T-helper 1 cell treated with Interleukin-12 subunit alpha and Interleukin-12 subunit beta and Interleukin-4 antibody, amounts not matched to agents 30 μg/mL and 1 μg/mL, for 36 hours (primary cell): ENCODE results near the gene TOE1.
A peak's percentile ranks its signal among the peaks of the same experiment; 100 is the strongest.

Experiments
- H3K27ac Mint-ChIP-seq: one replicate; pipeline ENCODE4 v1.8.0; 2021; ENCODE audit warnings: mild to moderate bottlenecking, mixed read lengths
- H3K27me3 Mint-ChIP-seq: one replicate; pipeline ENCODE4 v1.8.0; 2021; ENCODE audit warnings: low read depth, mixed read lengths
- H3K36me3 Mint-ChIP-seq: one replicate; pipeline ENCODE4 v1.8.0; 2021; ENCODE audit warnings: low read depth, mixed read lengths
- H3K4me1 Mint-ChIP-seq: one replicate; pipeline ENCODE4 v1.8.0; 2021; ENCODE audit warnings: low read depth, mixed read lengths
- H3K4me3 Mint-ChIP-seq: one replicate; pipeline ENCODE4 v1.8.0; 2021; ENCODE audit warnings: mild to moderate bottlenecking, moderate library complexity, mixed read lengths
- H3K9me3 Mint-ChIP-seq: one replicate; pipeline ENCODE4 v1.8.0; 2021; ENCODE audit warnings: mixed read lengths

TOE1 gene

DNA sequence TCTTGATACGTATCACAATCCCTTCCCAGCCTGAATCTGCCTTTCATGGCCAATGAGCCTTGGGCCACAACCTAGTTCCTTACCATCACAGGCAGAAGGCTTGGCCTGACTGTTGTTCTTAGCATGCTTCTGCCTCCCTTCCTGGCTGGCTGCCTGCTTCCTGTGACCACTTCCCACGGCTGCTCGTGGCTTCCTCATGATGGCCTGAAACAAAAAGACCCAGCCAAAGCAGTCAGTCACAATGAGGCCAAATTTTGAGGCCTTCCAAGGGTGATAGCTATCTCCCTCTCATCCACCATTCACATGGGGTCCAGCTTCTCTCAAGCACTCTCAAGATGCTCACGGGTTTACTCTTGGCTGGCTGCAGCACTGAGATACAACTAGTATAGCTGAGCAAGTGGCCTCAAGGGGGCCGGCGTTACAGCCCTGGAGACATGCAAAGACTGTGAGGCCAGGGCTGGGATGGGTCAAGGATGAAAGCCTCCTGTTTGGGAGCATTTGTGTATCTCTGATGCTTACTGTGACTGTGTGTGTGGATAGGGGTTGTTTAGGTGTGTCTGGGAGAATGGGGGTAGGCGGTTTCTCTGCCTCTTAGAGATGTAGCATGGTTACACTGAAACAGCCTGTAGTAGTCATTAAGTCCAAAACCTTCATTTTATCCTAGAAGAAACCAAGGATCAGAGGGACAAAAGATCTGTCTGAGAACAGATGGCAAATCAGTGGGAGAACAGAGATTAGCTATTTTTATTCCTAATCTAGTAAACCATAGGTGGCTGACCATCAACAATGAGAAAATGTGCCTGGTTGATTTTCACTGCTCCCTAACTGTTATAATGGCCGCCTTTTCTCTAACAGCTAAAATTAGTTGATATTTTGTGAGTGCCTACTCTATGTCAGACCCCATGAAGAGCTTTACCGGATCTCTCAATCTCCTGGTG is 5.4 kb upstream of the TOE1 start:
- H3K27me3 Mint-ChIP-seq, result no peaks in the 10 kb centered on the region
- H3K36me3 Mint-ChIP-seq, result peaks cover 18% of the 10 kb centered on the region
- H3K4me1 Mint-ChIP-seq, result peaks cover 33% of the 10 kb centered on the region
- H3K9me3 Mint-ChIP-seq, result no peaks in the 10 kb centered on the region
- H3K4me3 Mint-ChIP-seq, result no peak overlapping the region
- H3K27ac Mint-ChIP-seq, result peak overlapping the region; percentile 65

DNA sequence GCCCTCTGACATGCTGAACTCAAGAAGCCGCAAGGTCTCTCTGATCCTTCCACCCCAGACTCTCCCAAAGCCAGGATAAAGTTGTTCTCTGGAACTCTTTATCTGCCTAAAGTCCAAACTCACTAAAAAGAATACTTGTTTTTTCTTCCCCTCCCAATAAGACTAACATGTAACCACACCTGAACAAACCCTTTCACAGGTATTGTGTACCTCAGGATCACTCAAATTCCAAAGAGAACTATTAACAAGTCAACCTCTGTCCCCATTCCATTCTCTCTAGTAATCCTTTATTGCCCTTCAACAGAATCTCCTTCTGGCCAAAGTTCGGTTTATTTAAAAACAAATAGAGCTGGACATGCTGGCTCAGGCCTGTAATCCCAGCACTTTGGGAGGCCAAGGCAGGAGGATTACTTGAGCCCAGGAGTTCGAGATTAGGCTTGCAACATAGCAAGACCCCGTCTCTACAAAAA is 4.1 kb upstream of the TOE1 start:
- H3K36me3 Mint-ChIP-seq, result peaks cover 21% of the 10 kb centered on the region
- peaks cover 37% of the 10 kb centered on the region for H3K4me1 Mint-ChIP-seq
- H3K27me3 Mint-ChIP-seq, result no peaks in the 10 kb centered on the region
- no peak overlapping the region for H3K4me3 Mint-ChIP-seq
- no peak overlapping the region for H3K27ac Mint-ChIP-seq
- no peaks in the 10 kb centered on the region for H3K9me3 Mint-ChIP-seq

DNA sequence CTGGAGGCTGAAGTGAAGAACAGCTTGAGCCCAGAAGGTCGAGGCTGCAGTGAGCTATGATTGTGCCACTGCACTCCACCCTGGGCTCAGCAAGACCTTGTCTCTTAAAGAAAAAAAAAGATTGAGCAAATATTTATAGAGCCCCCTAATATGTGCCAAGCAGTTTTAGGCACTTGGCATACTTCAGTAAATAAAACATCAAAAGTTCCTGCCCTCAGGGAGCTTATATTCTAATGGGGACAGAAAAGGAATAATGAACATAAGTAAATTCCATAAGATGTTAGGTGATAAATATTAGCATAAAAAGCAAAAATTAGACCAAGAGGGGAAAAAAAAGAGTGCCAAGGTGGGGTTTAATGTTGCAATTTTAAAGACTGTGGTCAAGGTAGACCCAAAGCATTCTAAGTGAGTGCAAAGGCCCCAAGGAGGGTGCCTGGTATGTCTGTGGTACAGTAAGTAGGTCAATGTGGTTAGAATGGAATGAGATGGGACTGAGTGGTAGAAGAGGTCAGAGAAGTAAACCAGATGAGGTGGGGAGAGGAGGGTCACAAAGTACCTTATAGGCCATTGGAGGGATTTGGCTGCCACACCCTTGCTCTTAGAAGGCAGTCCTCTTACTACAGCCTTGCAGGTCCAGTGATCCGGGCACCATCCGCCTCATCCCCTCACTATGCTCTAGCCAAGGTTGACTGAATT is 2.2 kb upstream of the TOE1 start:
- H3K9me3 Mint-ChIP-seq, result no peaks in the 10 kb centered on the region
- H3K4me1 Mint-ChIP-seq, result peaks cover 50% of the 10 kb centered on the region
- peak overlapping the region; percentile 10 for H3K27ac Mint-ChIP-seq
- peaks cover 28% of the 10 kb centered on the region for H3K36me3 Mint-ChIP-seq
- H3K27me3 Mint-ChIP-seq, result no peaks in the 10 kb centered on the region
- peak overlapping the region; percentile 99 for H3K4me3 Mint-ChIP-seq

DNA sequence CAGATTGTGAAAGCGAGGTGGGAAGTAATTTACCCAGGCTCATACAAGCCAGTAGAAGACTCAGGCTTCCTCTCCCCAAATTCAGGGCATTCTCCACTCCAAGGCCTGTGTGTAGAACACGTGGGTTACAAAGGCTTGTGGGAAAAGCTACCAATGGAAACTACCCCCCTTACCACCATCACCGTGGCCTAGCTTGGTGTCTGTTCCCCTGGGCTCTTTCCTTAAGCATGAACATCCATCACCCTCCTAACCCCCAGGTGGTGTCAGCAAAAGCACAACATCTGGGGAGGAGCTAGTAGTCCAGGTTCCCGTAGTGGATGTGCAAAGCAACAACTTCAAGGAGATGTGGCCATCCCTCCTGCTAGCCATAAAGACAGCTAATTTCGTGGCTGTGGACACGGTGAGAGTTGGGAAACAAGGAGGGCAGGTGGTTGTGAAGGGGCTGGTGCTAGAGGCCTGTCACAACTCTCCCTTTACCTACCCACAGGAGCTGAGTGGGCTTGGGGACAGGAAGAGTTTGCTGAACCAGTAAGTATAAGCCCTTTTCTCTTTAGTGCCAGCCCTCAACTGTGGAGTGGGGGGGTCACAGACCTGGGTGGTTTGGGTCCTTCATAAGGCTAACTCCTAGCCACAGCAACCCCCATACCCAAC is 971 bp downstream of the TOE1 start:
- peak overlapping the region; percentile 99 for H3K4me3 Mint-ChIP-seq
- no peaks in the 10 kb centered on the region for H3K27me3 Mint-ChIP-seq
- peaks cover 34% of the 10 kb centered on the region for H3K4me1 Mint-ChIP-seq
- H3K27ac Mint-ChIP-seq, result peak overlapping the region; percentile 99
- peaks cover 33% of the 10 kb centered on the region for H3K36me3 Mint-ChIP-seq
- no peaks in the 10 kb centered on the region for H3K9me3 Mint-ChIP-seq

DNA sequence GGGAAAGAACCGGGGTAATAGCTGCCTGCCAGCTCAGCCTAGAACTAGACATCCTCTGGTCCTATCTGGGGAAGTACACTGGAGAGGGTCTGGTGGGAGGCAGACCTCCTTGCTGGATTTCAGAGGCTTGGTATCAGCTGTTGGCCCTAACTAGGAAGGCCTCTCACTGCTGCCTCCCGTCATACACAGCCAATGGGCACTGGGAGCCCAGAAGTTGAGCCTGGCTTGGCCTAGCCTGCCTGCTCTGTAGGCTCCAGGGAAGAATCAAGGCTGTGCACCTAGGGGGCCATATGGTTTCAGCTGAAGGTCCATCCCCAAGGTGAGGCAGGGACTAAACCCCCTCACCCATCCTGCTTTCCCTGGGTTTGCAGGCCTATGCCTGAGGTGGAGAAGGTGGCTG is 4.5 kb downstream of the TOE1 start:
- H3K4me3 Mint-ChIP-seq, result no peak overlapping the region
- no peaks in the 10 kb centered on the region for H3K9me3 Mint-ChIP-seq
- peaks cover 22% of the 10 kb centered on the region for H3K4me1 Mint-ChIP-seq
- H3K27me3 Mint-ChIP-seq, result no peaks in the 10 kb centered on the region
- no peak overlapping the region for H3K27ac Mint-ChIP-seq
- H3K36me3 Mint-ChIP-seq, result peaks cover 26% of the 10 kb centered on the region

DNA sequence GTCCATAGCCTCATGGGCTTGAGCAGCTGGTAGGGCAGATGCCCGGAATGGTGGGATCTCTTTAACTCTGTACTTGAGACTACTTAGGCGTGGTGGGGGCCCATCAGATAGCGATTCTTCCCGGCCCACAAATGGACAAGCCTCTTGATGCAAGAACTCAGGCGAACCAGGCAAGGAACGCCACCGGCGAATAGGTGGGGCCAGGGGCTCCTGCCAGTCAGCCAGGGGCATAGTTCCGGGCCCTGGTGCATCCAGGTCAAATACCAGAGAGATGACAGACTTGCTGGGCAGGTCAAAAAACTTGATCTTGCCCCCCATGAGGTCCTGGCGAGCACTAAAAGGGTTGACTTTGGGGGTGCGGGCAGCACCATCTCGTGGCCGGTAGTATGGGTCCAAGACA is 5.0 kb downstream of the TOE1 start:
- Mint-ChIP-seq H3K27me3 (no peaks in the 10 kb centered on the region), H3K4me3 (no peak overlapping the region), H3K36me3 (peaks cover 23% of the 10 kb centered on the region), H3K27ac (no peak overlapping the region), H3K4me1 (peaks cover 20% of the 10 kb centered on the region), H3K9me3 (no peaks in the 10 kb centered on the region)

DNA sequence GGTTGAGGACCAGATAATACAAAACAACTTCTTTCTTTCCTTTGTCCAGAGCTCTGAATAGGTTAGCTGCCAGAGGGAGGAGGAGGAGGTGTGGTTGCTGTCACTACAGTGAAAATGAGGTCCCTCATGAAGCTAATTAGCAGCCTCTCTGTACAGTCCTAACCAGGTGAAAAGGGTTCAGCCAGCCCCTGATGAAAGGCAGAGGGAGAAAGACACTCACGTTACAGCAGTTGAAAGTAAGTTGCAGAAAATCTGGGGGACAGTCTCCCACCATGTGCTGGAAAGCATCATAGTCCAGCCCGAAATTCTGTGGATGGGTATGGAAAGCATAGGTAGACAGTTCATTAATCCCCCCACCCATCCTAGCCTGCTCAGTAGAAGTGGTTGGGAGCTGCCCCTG is 6.5 kb downstream of the TOE1 start:
- H3K9me3 Mint-ChIP-seq, result no peaks in the 10 kb centered on the region
- H3K4me3 Mint-ChIP-seq, result no peak overlapping the region
- H3K27me3 Mint-ChIP-seq, result no peaks in the 10 kb centered on the region
- peaks cover 13% of the 10 kb centered on the region for H3K4me1 Mint-ChIP-seq
- no peak overlapping the region for H3K27ac Mint-ChIP-seq
- peaks cover 22% of the 10 kb centered on the region for H3K36me3 Mint-ChIP-seq

DNA sequence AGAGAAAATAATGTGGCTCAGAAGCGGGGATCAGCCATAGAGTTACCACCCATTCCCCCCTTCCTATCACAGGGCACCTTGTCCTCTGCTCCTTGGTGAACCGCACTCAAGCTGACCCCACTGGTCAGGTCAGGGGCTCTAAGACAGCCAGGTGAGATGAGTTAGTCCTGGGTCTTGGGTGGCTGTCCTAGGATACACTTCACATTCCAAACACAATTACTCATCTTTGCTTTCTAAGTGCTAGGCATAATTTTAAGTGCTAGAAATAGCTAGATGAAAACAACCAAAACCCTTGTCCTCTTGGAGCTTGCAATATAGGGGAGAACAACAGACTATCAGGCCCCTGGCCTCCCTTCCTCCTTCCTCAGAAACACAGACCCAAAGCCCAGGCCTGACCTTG is 8.1 kb downstream of the TOE1 start:
- H3K27me3 Mint-ChIP-seq, result no peaks in the 10 kb centered on the region
- H3K4me3 Mint-ChIP-seq, result no peak overlapping the region
- peaks cover 12% of the 10 kb centered on the region for H3K36me3 Mint-ChIP-seq
- no peaks in the 10 kb centered on the region for H3K9me3 Mint-ChIP-seq
- no peak overlapping the region for H3K27ac Mint-ChIP-seq
- peaks cover 4% of the 10 kb centered on the region for H3K4me1 Mint-ChIP-seq

DNA sequence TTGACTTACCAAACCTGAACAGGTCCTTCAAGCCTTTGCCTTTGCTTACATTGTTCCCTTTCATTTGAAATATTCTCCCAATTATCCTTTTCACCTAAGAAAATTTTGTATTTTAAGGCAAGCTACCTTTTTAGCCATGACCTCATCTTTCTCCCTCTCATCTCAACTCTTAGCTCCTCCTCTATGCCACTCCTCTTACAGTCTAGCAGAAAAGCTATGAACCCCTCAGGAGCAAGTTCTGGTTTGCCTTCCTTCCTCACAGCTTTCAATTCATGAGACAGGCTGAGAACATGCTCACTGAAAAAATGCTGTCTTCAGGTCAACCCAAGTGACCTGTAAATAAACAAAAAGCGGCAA is 8.6 kb downstream of the TOE1 start:
- Mint-ChIP-seq H3K27ac (no peak overlapping the region), H3K4me3 (no peak overlapping the region)

DNA sequence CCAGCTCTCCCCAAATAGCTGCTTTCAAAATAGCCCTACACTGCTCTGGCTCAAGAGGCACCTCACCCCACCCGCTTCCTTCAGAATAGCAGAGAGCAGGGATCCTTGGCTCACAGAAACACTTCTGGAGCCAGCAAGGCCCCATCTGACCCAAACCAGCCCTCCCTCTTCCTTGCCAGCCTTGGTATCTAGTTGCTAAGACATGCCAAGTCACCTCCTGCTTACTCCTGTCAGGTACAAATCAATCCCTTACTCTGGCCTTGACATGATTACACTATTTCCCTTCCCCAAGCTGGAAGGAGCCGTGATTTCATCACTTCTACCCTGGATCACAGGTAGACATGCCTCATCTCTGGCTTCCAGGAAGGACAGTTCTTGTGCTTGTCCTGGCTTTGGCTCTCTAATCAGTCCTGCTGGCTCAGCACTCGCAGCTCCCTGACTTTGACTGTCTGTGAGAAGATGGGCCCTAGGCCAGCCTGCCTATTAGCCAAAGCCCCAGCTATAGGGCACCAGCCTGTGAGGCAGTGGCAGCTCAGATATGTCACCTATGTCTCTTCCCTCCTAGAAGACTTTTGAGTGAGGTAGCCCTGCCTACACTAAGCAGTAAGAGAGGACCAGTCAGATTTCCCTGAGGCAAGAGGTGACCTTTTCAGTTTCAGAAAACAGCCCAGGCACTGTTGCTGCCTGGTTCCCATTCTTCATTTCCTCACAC is 9.2 kb downstream of the TOE1 start:
- Mint-ChIP-seq H3K27me3 (no peaks in the 10 kb centered on the region), H3K9me3 (no peaks in the 10 kb centered on the region), H3K4me3 (no peak overlapping the region), H3K4me1 (peaks cover 4% of the 10 kb centered on the region), H3K27ac (no peak overlapping the region), H3K36me3 (peaks cover 8% of the 10 kb centered on the region)

More for the DNA sequence above, 8.6 kb downstream of the TOE1 start:
- Mint-ChIP-seq H3K27me3 (no peaks in the 10 kb centered on the region), H3K9me3 (no peaks in the 10 kb centered on the region), H3K36me3 (peaks cover 9% of the 10 kb centered on the region), H3K4me1 (peaks cover 4% of the 10 kb centered on the region)

DNA sequence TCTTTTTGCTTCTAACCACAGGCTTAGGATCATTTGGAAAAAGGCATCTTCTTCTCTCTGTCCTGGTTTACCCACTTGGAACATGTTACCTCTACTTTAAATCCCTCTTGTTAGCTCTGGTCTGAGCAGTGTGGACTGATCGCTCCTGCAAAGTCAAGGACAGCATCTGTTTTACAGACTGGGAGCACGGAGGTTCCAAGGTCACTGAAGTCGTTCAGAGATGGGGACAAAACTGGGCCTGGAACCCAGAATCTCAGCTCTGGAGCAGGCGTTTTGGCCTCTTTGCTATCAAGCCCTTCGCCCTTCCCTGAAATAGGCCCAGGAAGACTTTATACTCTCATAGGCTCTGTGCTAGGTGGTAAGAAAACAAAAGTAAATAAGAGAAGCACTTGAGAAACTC is 11.5 kb downstream of the TOE1 start:
- no peak overlapping the region for H3K4me3 Mint-ChIP-seq
- H3K36me3 Mint-ChIP-seq, result peaks cover under 1% of the 10 kb centered on the region
- H3K4me1 Mint-ChIP-seq, result peaks cover 4% of the 10 kb centered on the region
- no peaks in the 10 kb centered on the region for H3K27me3 Mint-ChIP-seq
- H3K27ac Mint-ChIP-seq, result no peak overlapping the region
- no peaks in the 10 kb centered on the region for H3K9me3 Mint-ChIP-seq

DNA sequence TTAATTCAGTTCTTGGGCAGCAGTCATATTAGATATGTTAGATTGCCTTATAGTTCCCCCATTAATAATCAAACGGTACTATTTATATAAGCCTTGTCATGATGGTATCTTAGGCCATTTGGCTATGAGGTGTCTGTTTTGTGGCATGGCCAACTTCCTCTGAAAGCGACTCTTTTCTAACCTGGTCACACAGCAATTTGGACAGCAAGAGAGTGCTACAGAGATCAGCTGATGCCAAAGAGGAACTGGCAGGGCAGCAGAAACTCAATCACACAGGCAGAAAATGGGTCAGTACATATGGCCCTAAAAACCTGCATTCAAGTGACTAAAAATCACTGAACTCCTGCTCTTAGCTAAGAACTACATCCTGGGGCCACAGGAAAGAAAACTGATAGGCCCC is 13.7 kb downstream of the TOE1 start:
- no peaks in the 10 kb centered on the region for H3K4me1 Mint-ChIP-seq
- no peak overlapping the region for H3K4me3 Mint-ChIP-seq
- no peaks in the 10 kb centered on the region for H3K9me3 Mint-ChIP-seq
- no peaks in the 10 kb centered on the region for H3K27me3 Mint-ChIP-seq
- no peaks in the 10 kb centered on the region for H3K36me3 Mint-ChIP-seq
- no peak overlapping the region for H3K27ac Mint-ChIP-seq

DNA sequence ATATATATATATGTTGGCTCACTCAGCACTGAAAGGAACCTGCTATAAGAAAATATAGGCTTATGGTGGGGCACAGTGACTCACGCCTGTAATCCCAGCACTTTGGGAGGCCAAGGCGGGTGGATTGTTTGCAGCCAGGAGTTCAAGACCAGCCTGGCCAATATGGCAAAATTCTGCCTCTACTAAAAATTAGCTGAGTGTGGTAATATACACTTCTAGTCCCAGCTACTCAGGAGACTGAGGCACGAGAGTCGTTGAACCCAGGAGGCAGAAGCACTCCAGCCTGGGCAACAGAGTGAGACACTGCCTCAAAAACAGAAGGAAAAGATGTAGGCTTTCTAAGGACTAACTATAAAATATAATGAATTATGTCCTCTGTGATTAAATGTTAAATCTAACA is 14.9 kb downstream of the TOE1 start:
- Mint-ChIP-seq H3K9me3 (no peaks in the 10 kb centered on the region), H3K4me1 (peaks cover 1% of the 10 kb centered on the region), H3K27me3 (no peaks in the 10 kb centered on the region), H3K4me3 (no peak overlapping the region), H3K27ac (no peak overlapping the region), H3K36me3 (no peaks in the 10 kb centered on the region)

DNA sequence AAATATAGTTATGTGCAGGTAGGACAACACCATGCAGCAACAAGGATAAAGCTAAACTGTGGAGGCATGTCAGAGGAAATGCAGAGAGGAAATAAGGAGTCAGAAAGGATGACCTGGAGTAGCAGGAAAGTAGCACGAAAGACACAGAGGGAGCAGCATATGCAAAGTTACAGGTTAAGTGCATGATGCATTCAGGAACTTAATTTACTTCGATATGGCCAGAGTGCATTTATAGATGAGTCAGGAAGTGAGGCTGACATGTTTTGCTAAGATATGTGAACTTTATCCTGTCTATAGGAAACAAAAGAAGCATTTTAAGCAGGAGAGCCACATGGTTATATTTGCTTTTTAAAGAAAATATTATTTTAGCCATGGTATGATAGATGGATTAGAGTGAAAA is 15.7 kb downstream of the TOE1 start:
- peaks cover 4% of the 10 kb centered on the region for H3K4me1 Mint-ChIP-seq
- H3K36me3 Mint-ChIP-seq, result no peaks in the 10 kb centered on the region
- H3K9me3 Mint-ChIP-seq, result no peaks in the 10 kb centered on the region
- no peak overlapping the region for H3K4me3 Mint-ChIP-seq
- no peaks in the 10 kb centered on the region for H3K27me3 Mint-ChIP-seq
- H3K27ac Mint-ChIP-seq, result no peak overlapping the region
